Measurements from ENCODE around the gene ROR2. TPM values are rescaled to one million over a fixed set of nuclear protein-coding genes. Genes with fewer than 3 reads are reported as not detected.

The ROR2 gene
- total RNA-seq, 1 experiment from 2014 or later: 40.0 TPM

- peak; percentile 93 for DNase-seq
- no peaks in the 10 kb centered on the region for H3K27me3 ChIP-seq (ENCODE audit: control insufficient read depth, insufficient read depth, low read length)
- peak overlapping the region; percentile 40 for H3K4me3 ChIP-seq (ENCODE audit: insufficient read depth, low read depth, low read length)
- no peaks in the 10 kb centered on the region for H3K36me3 ChIP-seq (replicated peaks; ENCODE audit: control insufficient read depth, insufficient read depth, low read length)
These were observed 235.8 kb downstream of the ROR2 start for GRCh38 chr9:91714020-91714806.

- no peaks in the 10 kb centered on the region for H3K36me3 ChIP-seq (replicated peaks; ENCODE audit: control insufficient read depth, insufficient read depth, low read length)
- DNase-seq: no peak
- no peaks in the 10 kb centered on the region for H3K27me3 ChIP-seq (ENCODE audit: control insufficient read depth, insufficient read depth, low read length)
- H3K4me3 ChIP-seq (ENCODE audit: insufficient read depth, low read depth, low read length): no peak overlapping the region
These were observed 237.2 kb downstream of the ROR2 start for GRCh38 chr9:91712811-91713210.

- H3K36me3 ChIP-seq (replicated peaks; ENCODE audit: control insufficient read depth, insufficient read depth, low read length): no peaks in the 10 kb centered on the region
- no peak for DNase-seq
- H3K4me3 ChIP-seq (ENCODE audit: insufficient read depth, low read depth, low read length): no peak overlapping the region
- H3K27me3 ChIP-seq (ENCODE audit: control insufficient read depth, insufficient read depth, low read length): no peaks in the 10 kb centered on the region
These were observed 238.1 kb downstream of the ROR2 start for GRCh38 chr9:91711755-91712601.

GRCh38 chr9:91710158-91710557 lies 239.9 kb downstream of the ROR2 start:
- H3K27me3 ChIP-seq (ENCODE audit: control insufficient read depth, insufficient read depth, low read length): no peaks in the 10 kb centered on the region
- DNase-seq: no peak
- no peak overlapping the region for H3K4me3 ChIP-seq (ENCODE audit: insufficient read depth, low read depth, low read length)
- H3K36me3 ChIP-seq (replicated peaks; ENCODE audit: control insufficient read depth, insufficient read depth, low read length): no peaks in the 10 kb centered on the region

- Histone ChIP-seq H3K27me3 (ENCODE audit: control insufficient read depth, insufficient read depth, low read length) (no peaks in the 10 kb centered on the region), H3K4me3 (ENCODE audit: insufficient read depth, low read depth, low read length) (no peak overlapping the region)
- DNase-seq: no peak
These were observed 244.6 kb downstream of the ROR2 start for GRCh38 chr9:91705386-91705785.

GRCh38 chr9:91700475-91700874 lies 249.6 kb downstream of the ROR2 start:
- Histone ChIP-seq H3K36me3 (replicated peaks; ENCODE audit: control insufficient read depth, insufficient read depth, low read length) (no peaks in the 10 kb centered on the region), H3K27me3 (ENCODE audit: control insufficient read depth, insufficient read depth, low read length) (no peaks in the 10 kb centered on the region), H3K4me3 (ENCODE audit: insufficient read depth, low read depth, low read length) (no peak overlapping the region)
- no peak for DNase-seq

More at GRCh38 chr9:91705386-91705785, 244.6 kb downstream of the ROR2 start:
- no peaks in the 10 kb centered on the region for H3K36me3 ChIP-seq (replicated peaks; ENCODE audit: control insufficient read depth, insufficient read depth, low read length)

- DNase-seq: no peak
These were observed 251.8 kb downstream of the ROR2 start for GRCh38 chr9:91698266-91698665.

GRCh38 chr9:91697201-91697600 lies 252.8 kb downstream of the ROR2 start:
- no peak for DNase-seq
- H3K4me3 ChIP-seq (ENCODE audit: insufficient read depth, low read depth, low read length): no peak overlapping the region
- H3K27me3 ChIP-seq (ENCODE audit: control insufficient read depth, insufficient read depth, low read length): no peaks in the 10 kb centered on the region
- no peaks in the 10 kb centered on the region for H3K36me3 ChIP-seq (replicated peaks; ENCODE audit: control insufficient read depth, insufficient read depth, low read length)

More at GRCh38 chr9:91698266-91698665, 251.8 kb downstream of the ROR2 start:
- no peaks in the 10 kb centered on the region for H3K36me3 ChIP-seq (replicated peaks; ENCODE audit: control insufficient read depth, insufficient read depth, low read length)
- H3K27me3 ChIP-seq (ENCODE audit: control insufficient read depth, insufficient read depth, low read length): no peaks in the 10 kb centered on the region
- H3K4me3 ChIP-seq (ENCODE audit: insufficient read depth, low read depth, low read length): no peak overlapping the region

- H3K4me3 ChIP-seq (ENCODE audit: insufficient read depth, low read depth, low read length): no peak overlapping the region
- H3K36me3 ChIP-seq (replicated peaks; ENCODE audit: control insufficient read depth, insufficient read depth, low read length): no peaks in the 10 kb centered on the region
- no peak for DNase-seq
- H3K27me3 ChIP-seq (ENCODE audit: control insufficient read depth, insufficient read depth, low read length): no peaks in the 10 kb centered on the region
These were observed 255.8 kb downstream of the ROR2 start for GRCh38 chr9:91694081-91694870.

GRCh38 chr9:91693226-91693625 lies 256.8 kb downstream of the ROR2 start:
- DNase-seq: peak; percentile 50
- no peaks in the 10 kb centered on the region for H3K36me3 ChIP-seq (replicated peaks; ENCODE audit: control insufficient read depth, insufficient read depth, low read length)
- no peaks in the 10 kb centered on the region for H3K27me3 ChIP-seq (ENCODE audit: control insufficient read depth, insufficient read depth, low read length)
- H3K4me3 ChIP-seq (ENCODE audit: insufficient read depth, low read depth, low read length): no peak overlapping the region

GRCh38 chr9:91690540-91691249 lies 259.3 kb downstream of the ROR2 start:
- no peak overlapping the region for H3K4me3 ChIP-seq (ENCODE audit: insufficient read depth, low read depth, low read length)
- H3K27me3 ChIP-seq (ENCODE audit: control insufficient read depth, insufficient read depth, low read length): no peaks in the 10 kb centered on the region
- no peaks in the 10 kb centered on the region for H3K36me3 ChIP-seq (replicated peaks; ENCODE audit: control insufficient read depth, insufficient read depth, low read length)
- no peak for DNase-seq

- H3K36me3 ChIP-seq (replicated peaks; ENCODE audit: control insufficient read depth, insufficient read depth, low read length): no peaks in the 10 kb centered on the region
- DNase-seq: no peak
- H3K4me3 ChIP-seq (ENCODE audit: insufficient read depth, low read depth, low read length): no peak overlapping the region
- H3K27me3 ChIP-seq (ENCODE audit: control insufficient read depth, insufficient read depth, low read length): no peaks in the 10 kb centered on the region
These were observed 261.0 kb downstream of the ROR2 start for GRCh38 chr9:91689006-91689405.

- Histone ChIP-seq H3K4me3 (ENCODE audit: insufficient read depth, low read depth, low read length) (no peak overlapping the region), H3K27me3 (ENCODE audit: control insufficient read depth, insufficient read depth, low read length) (no peaks in the 10 kb centered on the region), H3K36me3 (replicated peaks; ENCODE audit: control insufficient read depth, insufficient read depth, low read length) (no peaks in the 10 kb centered on the region)
- DNase-seq: no peak
These were observed 266.8 kb downstream of the ROR2 start for GRCh38 chr9:91683269-91683668.

GRCh38 chr9:91682806-91683205 lies 267.2 kb downstream of the ROR2 start:
- Histone ChIP-seq H3K27me3 (ENCODE audit: control insufficient read depth, insufficient read depth, low read length) (no peaks in the 10 kb centered on the region), H3K36me3 (replicated peaks; ENCODE audit: control insufficient read depth, insufficient read depth, low read length) (no peaks in the 10 kb centered on the region), H3K4me3 (ENCODE audit: insufficient read depth, low read depth, low read length) (no peak overlapping the region)
- no peak for DNase-seq

Data from H7 (cell line).